ENCODE measurements around the gene SELL. TPM values are rescaled to one million over a fixed set of nuclear protein-coding genes. Genes with fewer than 3 reads are reported as not detected.

SELL gene
- total RNA-seq, 2 experiments from 2014 or later = 0.16 to 2.2 TPM

GRCh38 chr1:169733924-169734323, 22.5 kb upstream of the SELL start, which contains the start of gene SELE:
Gene SELE, minus strand, starts transcription at chr1:169734079. Its CDS starts 467 bp downstream, at chr1:169733612.
- BruUV-seq (replicated peaks) = no TSS peak
- CTCF ChIA-PET (ENCODE audit: unreplicated experiment) = interaction anchor here (0.9 kb wide), 1 partner anchor 132 kb away, joined by 3 read pairs; no protein-coding TSS in a partner anchor
- Histone ChIP-seq H3K36me3 (ENCODE audit: insufficient read depth, low read length) (no peaks in the 10 kb centered on the region), H2AFZ (ENCODE audit: low read length) (no peak within 1 kb of the TSS), H3K4me1 (ENCODE audit: insufficient read depth, low read length, poor library complexity, severe bottlenecking) (no peaks in the 10 kb centered on the region), H3K27ac (ENCODE audit: low read depth, low read length, poor library complexity, severe bottlenecking) (no peak within 1 kb of the TSS), H3K9me3 (ENCODE audit: low read length) (no peaks in the 10 kb centered on the region), H3K4me3 (ENCODE audit: low read depth, low read length, poor library complexity, severe bottlenecking) (no peak within 1 kb of the TSS), H4K20me1 (ENCODE audit: insufficient read depth, low read length) (no peaks in the 10 kb centered on the region), H3K79me2 (ENCODE audit: insufficient read depth, low read depth, low read length) (no peaks in the 10 kb centered on the region), H3K9me2 (ENCODE audit: insufficient read depth, low read length) (no peaks in the 10 kb centered on the region), H3K4me2 (ENCODE audit: low read length) (no peak within 1 kb of the TSS)
- intact Hi-C loops (cut with micrococcal nuclease; ENCODE audit: unreplicated experiment) = no loop called here
- no peak for TF ChIP-seq EZH2phosphoT487 (IDR thresholded peaks at IDR 0.05; ENCODE audit: borderline replicate concordance, low read depth, low read length)
- TF ChIP-seq CTCF (conservative IDR thresholded peaks at IDR 0.05; ENCODE audit: low read length) = no peak
- no peak for DNase-seq (ENCODE audit: low spot score)
- POLR2A ChIA-PET = no interaction called here

- Histone ChIP-seq H3K9me3 (ENCODE audit: low read length) (no peaks in the 10 kb centered on the region), H2AFZ (ENCODE audit: low read length) (no peak overlapping the region), H3K9me2 (ENCODE audit: insufficient read depth, low read length) (no peaks in the 10 kb centered on the region), H3K27ac (ENCODE audit: low read depth, low read length, poor library complexity, severe bottlenecking) (no peak overlapping the region), H3K4me3 (ENCODE audit: low read depth, low read length, poor library complexity, severe bottlenecking) (no peak overlapping the region), H3K79me2 (ENCODE audit: insufficient read depth, low read depth, low read length) (no peaks in the 10 kb centered on the region), H3K36me3 (ENCODE audit: insufficient read depth, low read length) (no peaks in the 10 kb centered on the region), H4K20me1 (ENCODE audit: insufficient read depth, low read length) (no peaks in the 10 kb centered on the region), H3K4me1 (ENCODE audit: insufficient read depth, low read length, poor library complexity, severe bottlenecking) (no peaks in the 10 kb centered on the region), H3K4me2 (ENCODE audit: low read length) (no peak overlapping the region)
- DNase-seq (ENCODE audit: low spot score) = no peak
- TF ChIP-seq EZH2phosphoT487 (IDR thresholded peaks at IDR 0.05; ENCODE audit: borderline replicate concordance, low read depth, low read length) (no peak), CTCF (conservative IDR thresholded peaks at IDR 0.05; ENCODE audit: low read length) (no peak)
- no TSS peak for BruUV-seq (replicated peaks)
- intact Hi-C loops (cut with micrococcal nuclease; ENCODE audit: unreplicated experiment) = no loop called here
- POLR2A ChIA-PET = no interaction called here
- CTCF ChIA-PET (ENCODE audit: unreplicated experiment) = no interaction called here
Observed at GRCh38 chr1:169731446-169731845, 20.0 kb upstream of the SELL start.

GRCh38 chr1:169729991-169730390, 18.6 kb upstream of the SELL start:
- no peaks in the 10 kb centered on the region for H4K20me1 ChIP-seq (ENCODE audit: insufficient read depth, low read length)
- DNase-seq (ENCODE audit: low spot score) = no peak
- no peak for TF ChIP-seq EZH2phosphoT487 (IDR thresholded peaks at IDR 0.05; ENCODE audit: borderline replicate concordance, low read depth, low read length)
- no peak for TF ChIP-seq CTCF (conservative IDR thresholded peaks at IDR 0.05; ENCODE audit: low read length)
- no TSS peak for BruUV-seq (replicated peaks)
- H3K4me2 ChIP-seq (ENCODE audit: low read length) = no peak overlapping the region
- no peak overlapping the region for H3K27ac ChIP-seq (ENCODE audit: low read depth, low read length, poor library complexity, severe bottlenecking)
- H3K4me3 ChIP-seq (ENCODE audit: low read depth, low read length, poor library complexity, severe bottlenecking) = no peak overlapping the region
- CTCF ChIA-PET (ENCODE audit: unreplicated experiment) = no interaction called here
- no peaks in the 10 kb centered on the region for H3K36me3 ChIP-seq (ENCODE audit: insufficient read depth, low read length)
- H3K9me2 ChIP-seq (ENCODE audit: insufficient read depth, low read length) = no peaks in the 10 kb centered on the region
- no peaks in the 10 kb centered on the region for H3K79me2 ChIP-seq (ENCODE audit: insufficient read depth, low read depth, low read length)
- intact Hi-C loops (cut with micrococcal nuclease; ENCODE audit: unreplicated experiment) = no loop called here
- H2AFZ ChIP-seq (ENCODE audit: low read length) = no peak overlapping the region
- no peaks in the 10 kb centered on the region for H3K9me3 ChIP-seq (ENCODE audit: low read length)
- no peaks in the 10 kb centered on the region for H3K4me1 ChIP-seq (ENCODE audit: insufficient read depth, low read length, poor library complexity, severe bottlenecking)
- POLR2A ChIA-PET = interaction anchor here (0.6 kb wide), 1 partner anchor 459 kb away, joined by 3 read pairs; no protein-coding TSS in a partner anchor
